Measurements from ENCODE around the gene CPZ.

The CPZ gene

GRCh38 chr4:8581094-8581861 lies 11.3 kb upstream of the CPZ start:
- DNase-seq: no peak

DNA sequence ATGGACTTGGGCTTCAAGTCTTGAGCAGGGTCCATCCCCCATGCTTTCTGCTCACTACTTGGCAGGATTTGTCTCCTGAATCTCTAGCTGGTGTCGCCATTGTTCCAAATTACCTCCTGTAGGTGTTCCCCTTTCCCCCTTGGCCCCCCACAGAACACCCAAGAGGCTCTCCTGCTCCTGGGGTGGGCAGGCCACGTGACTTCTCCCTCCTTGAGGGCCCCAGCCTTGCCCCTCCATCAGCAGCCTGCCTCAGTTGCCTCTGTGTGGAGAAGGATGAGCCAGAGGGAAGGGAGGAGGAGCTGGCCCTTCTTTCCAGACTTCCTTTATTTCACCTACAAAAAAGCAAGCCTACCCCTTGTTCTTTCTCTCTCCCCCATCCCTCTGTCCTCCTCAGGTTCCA lies 10.5 kb upstream of the CPZ start:
- DNase-seq: no peak

- DNase-seq: no peak
Measured at GRCh38 chr4:8582436-8582835, 10.1 kb upstream of the CPZ start.

- DNase-seq: no peak
Measured at GRCh38 chr4:8582941-8583654, 9.5 kb upstream of the CPZ start.

GRCh38 chr4:8583655-8584025 lies 8.9 kb upstream of the CPZ start:
- DNase-seq: no peak

- no peak for DNase-seq
Measured at GRCh38 chr4:8585186-8585585, 7.4 kb upstream of the CPZ start.

DNA sequence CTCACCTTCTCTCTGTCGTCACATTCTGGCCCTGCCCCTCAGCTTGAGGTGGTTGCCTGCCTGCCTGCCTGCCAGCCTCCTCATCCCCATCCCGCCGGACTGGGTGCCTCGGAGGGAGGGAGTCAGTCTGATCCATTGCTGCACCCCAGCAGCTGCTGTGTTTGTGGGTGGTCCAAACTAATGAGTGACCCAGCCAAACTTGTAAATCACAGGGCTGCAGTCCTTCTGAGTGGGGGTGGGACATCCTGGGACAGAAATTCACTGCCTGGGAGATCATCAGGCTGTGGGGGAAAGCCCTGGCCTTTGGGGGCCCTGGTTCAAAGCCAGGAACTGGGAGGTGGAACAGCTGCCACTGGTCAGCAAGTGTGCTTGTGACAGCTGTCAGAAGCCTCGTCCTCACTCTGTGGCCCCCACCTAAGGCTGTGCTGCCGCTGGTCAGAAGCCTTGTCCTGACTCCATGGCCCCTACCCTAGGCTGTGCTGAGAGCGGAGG lies 6.8 kb upstream of the CPZ start:
- DNase-seq: no peak

GRCh38 chr4:8586246-8586645 lies 6.3 kb upstream of the CPZ start:
- DNase-seq: no peak

- no peak for DNase-seq
Measured at GRCh38 chr4:8586671-8587468, 5.7 kb upstream of the CPZ start.

DNA sequence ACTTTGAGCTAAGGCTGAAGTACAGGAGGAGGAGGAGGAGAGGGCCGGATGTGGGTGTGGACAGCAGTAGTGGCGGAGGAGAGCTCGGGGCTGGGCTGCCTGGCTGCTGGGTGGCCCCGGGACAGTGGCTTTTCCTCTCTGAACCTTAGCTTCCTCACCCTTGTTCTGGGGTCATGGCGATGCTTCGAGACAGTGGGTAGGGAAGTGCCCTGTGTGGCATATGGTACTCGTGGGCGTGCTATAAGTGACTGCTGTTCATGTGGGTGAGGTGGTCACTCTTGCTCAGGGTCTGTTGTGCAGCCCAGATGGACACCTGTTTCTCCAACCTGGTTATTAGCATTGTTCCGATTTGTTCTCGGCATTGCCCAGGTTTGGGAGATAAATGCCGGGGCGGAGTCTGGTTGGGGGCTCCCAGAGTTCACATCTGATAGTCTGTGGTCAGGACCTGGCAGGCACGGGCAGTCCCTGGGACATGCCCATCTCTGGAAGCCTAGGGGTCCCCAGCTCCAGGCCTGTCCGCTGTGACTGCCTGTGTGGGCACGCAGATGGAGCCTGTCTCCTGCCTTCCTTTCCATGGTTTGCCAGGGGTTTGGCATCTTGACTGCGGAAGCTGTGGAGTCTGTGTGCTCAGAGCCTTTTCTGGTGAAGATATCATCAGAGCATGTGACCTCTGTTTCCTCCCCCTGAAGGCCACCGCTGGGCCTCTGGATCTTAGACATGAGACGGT lies 4.9 kb upstream of the CPZ start:
- DNase-seq: no peak

- no peak for DNase-seq
Measured at GRCh38 chr4:8588196-8588470, 4.4 kb upstream of the CPZ start.

GRCh38 chr4:8589336-8589735 lies 3.2 kb upstream of the CPZ start:
- no peak for DNase-seq

GRCh38 chr4:8589823-8590545 lies 2.6 kb upstream of the CPZ start:
- DNase-seq: no peak

- DNase-seq: no peak
Measured at GRCh38 chr4:8590546-8590880, 2.1 kb upstream of the CPZ start.

GRCh38 chr4:8591114-8591513 lies 1.5 kb upstream of the CPZ start:
- no peak for DNase-seq

DNA sequence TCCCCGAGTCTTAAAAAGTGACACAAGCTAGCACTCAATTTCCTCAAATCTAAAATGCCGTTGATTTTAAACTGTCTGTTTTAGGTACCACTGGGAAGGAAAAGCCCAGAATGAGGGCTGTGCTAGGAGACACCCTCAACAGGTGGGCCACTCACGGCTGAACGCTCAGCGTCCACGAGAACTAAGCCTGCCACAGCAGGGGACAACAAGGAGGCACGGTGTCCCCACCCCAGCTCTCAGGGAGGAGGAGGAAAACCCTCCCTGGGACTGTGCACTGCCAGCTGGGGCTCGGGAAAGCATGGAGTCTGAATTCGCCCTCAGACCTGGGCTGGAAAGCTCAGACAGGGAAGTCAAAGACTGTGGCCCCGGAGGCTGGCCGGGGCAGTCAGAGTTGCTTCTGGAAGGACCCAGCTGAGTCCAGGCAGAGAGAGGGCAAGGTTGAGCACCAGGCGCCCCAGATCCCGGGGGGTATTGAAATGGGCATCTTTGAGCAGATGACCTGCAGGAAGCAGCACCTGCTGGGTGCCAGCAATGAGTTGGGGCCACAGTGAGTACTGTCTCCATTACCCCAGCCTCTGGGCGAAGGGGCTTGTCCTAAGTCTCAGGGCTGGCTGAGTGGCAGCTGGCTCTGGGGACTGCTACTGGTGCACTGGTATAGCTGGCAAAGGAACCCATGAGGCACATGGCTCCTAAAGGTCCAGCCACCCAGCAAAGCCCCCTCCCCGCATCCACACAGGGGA lies 769 bp upstream of the CPZ start:
- no peak for DNase-seq

DNA sequence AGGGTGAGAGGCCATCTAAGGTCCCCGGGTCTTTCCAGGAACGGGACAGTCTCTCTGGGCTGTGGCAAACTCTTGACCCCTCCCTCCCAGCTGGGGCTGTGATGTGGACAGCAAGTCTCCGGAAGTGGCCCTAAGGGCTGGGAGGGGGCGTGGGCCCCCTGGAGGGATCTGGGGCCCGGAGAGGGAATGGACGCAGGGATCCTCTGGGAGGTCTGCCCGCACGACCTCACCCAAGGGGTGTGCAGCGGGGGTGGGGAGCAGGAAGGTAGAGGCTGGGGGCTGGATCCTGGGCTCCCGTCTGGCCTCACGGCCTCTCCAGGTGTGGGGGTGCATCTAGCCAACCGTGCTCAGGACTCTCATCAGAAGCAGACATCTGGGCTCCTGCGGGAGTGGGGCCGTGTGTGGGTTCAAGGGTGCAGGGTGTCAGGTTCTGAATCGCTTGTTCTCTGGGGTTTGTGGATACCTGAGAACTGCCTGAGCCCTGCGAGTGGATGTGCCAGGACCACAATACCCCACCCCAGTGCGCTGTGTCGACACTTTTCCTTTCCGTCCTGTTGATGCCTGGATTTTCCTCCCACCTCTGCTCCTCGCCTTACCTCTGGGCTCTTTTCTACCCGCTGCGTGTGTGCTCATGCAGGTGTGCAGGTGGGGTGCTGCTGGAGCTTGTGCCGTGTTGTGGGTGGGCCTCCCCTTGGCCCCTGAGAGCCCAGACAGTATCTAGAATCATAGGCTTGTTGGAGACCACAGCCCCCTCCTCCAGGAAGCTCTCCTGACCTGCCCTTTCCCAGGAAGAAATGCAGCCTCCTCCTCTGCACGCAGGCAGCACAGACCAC lies 915 bp downstream of the CPZ start:
- no peak for DNase-seq

GRCh38 chr4:8594097-8595038 lies 1.8 kb downstream of the CPZ start:
- no peak for DNase-seq

- DNase-seq: no peak
Measured at GRCh38 chr4:8595237-8596087, 2.9 kb downstream of the CPZ start.
